Cardiac muscle cell (in vitro differentiated cells and primary cell): ENCODE data around the gene SMARCD3. TPM values are rescaled to one million over a fixed set of nuclear protein-coding genes. Genes with fewer than 3 reads are reported as not detected.

Experiments
- DNase-seq, 2 donors: peaks; one replicate each; pipeline versions ENCODE4 v3.0.0 to v3.0.0-alpha.2; 2010 to 2017; ENCODE audit warnings: low read depth in 1 of 2, low spot score in 1 of 2
- H3K27ac ChIP-seq: fragments of 200-600 bp; sonication (generic); 2 replicates; pipeline ENCODE4 v1.5.1; 2016
- H3K27me3 ChIP-seq: fragments of 200-600 bp; sonication (generic); 2 replicates; pipeline ENCODE4 v1.6.0; 2016; ENCODE audit warnings: control low read depth
- H3K36me3 ChIP-seq: fragments of 200-600 bp; sonication (generic); 2 replicates; pipeline ENCODE4 v1.5.1; 2016; ENCODE audit warnings: control low read depth
- H3K4me1 ChIP-seq: fragments of 200-600 bp; sonication (generic); 2 replicates; pipeline ENCODE4 v1.8.1; 2017; ENCODE audit warnings: low read depth, mild to moderate bottlenecking, mixed run types
- H3K4me3 ChIP-seq: fragments of 200-600 bp; sonication (generic); 2 replicates; pipeline ENCODE4 v1.5.1; 2016; ENCODE audit warnings: mild to moderate bottlenecking
- H3K9me3 ChIP-seq: fragments of 200-600 bp; sonication (generic); 2 replicates; pipeline ENCODE4 v1.5.1; 2017; ENCODE audit warnings: low read depth, mild to moderate bottlenecking, control low read depth
- polyA plus RNA-seq: library from polyadenylated mRNA; unstranded; fragments of >200 nt; fragmentation: Nextera tagmentation; extraction: Ambion mirVana; gene quantifications from 2 replicates; pipeline ENCODE4 v1.2.1, GENCODE V29; 2016
- total RNA-seq: library from RNA; depleted of rRNA; stranded (reverse); fragments of >200 nt; gene quantifications from 2 replicates; pipeline ENCODE4 v1.2.3, GENCODE V29; 2016
- TF ChIP-seq, protein P1 (sequence below): IDR thresholded peaks from 2 replicates; pipeline ENCODE4 v1.5.1; 2012; ENCODE audit warnings: low read depth, mild to moderate bottlenecking, low read length

SMARCD3 gene
- total and polyA plus RNA-seq, 2 experiments from 2014 or later: 180 to 237 TPM

DNA sequence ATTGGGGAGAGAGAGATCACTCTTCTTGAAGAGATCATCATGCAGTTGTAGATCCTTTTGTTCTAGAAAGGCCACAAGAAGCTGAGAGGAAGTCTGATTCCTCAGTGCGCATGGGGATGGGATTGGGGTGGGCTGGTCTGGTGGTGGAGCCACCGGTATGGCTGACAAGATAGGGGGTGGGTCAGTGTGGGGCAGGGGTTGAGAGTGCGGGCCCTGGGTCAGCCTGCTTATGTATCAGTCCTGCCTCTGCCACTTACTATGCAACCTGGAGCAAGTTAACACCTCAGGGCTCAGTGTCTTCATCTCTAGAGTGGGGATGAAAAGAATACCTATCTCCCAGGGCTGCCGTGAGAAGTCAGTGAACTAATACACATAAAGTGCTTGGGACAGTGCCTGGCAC lies 8.0 kb downstream of the SMARCD3 start:
- DNase-seq: no peak
- H3K27me3 ChIP-seq: no peaks in the 10 kb centered on the region
- peaks cover 60% of the 10 kb centered on the region for H3K36me3 ChIP-seq
- no peaks in the 10 kb centered on the region for H3K9me3 ChIP-seq
- TF ChIP-seq, protein P1, sequence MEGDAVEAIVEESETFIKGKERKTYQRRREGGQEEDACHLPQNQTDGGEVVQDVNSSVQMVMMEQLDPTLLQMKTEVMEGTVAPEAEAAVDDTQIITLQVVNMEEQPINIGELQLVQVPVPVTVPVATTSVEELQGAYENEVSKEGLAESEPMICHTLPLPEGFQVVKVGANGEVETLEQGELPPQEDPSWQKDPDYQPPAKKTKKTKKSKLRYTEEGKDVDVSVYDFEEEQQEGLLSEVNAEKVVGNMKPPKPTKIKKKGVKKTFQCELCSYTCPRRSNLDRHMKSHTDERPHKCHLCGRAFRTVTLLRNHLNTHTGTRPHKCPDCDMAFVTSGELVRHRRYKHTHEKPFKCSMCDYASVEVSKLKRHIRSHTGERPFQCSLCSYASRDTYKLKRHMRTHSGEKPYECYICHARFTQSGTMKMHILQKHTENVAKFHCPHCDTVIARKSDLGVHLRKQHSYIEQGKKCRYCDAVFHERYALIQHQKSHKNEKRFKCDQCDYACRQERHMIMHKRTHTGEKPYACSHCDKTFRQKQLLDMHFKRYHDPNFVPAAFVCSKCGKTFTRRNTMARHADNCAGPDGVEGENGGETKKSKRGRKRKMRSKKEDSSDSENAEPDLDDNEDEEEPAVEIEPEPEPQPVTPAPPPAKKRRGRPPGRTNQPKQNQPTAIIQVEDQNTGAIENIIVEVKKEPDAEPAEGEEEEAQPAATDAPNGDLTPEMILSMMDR: no peak
- peak overlapping the region; percentile 9 for H3K27ac ChIP-seq
- no peak overlapping the region for H3K4me3 ChIP-seq
- H3K4me1 ChIP-seq: peaks cover 8% of the 10 kb centered on the region

DNA sequence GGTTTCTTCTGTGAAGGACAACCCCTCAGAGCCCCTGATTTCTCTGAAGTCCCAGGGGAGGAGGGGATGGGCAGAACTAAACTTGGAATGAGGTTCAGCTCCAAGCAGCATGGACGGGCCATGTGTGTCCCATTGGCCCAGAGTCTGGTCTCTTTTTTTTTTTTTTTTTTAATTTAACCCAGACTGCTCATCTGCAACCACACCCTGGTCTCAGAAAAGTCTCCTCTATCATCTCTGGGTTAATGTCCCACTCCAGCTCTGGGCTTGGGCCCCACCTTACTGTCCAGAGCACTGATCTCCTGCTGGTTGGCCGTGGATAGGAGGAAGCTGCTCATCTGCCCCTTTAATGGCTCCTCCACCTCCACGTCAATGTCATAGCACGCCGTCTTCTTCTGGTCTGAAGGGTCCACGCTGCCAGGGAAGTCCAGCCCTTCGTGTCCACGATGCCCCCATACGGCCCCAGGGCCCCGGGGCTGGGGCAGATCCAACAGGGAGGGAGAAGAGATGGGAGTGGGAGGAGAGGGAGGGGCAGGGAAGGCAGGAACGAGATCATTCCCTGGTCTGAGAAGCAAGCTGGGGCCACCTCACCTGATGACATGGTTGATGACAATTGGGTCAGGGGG lies 8.5 kb downstream of the SMARCD3 start:
- DNase-seq: no peak
- Histone ChIP-seq H3K4me3 (no peak overlapping the region), H3K36me3 (peaks cover 60% of the 10 kb centered on the region), H3K9me3 (no peaks in the 10 kb centered on the region), H3K27ac (peak overlapping the region; percentile 9), H3K27me3 (no peaks in the 10 kb centered on the region), H3K4me1 (peaks cover 6% of the 10 kb centered on the region)
- TF ChIP-seq, protein P1: no peak

DNA sequence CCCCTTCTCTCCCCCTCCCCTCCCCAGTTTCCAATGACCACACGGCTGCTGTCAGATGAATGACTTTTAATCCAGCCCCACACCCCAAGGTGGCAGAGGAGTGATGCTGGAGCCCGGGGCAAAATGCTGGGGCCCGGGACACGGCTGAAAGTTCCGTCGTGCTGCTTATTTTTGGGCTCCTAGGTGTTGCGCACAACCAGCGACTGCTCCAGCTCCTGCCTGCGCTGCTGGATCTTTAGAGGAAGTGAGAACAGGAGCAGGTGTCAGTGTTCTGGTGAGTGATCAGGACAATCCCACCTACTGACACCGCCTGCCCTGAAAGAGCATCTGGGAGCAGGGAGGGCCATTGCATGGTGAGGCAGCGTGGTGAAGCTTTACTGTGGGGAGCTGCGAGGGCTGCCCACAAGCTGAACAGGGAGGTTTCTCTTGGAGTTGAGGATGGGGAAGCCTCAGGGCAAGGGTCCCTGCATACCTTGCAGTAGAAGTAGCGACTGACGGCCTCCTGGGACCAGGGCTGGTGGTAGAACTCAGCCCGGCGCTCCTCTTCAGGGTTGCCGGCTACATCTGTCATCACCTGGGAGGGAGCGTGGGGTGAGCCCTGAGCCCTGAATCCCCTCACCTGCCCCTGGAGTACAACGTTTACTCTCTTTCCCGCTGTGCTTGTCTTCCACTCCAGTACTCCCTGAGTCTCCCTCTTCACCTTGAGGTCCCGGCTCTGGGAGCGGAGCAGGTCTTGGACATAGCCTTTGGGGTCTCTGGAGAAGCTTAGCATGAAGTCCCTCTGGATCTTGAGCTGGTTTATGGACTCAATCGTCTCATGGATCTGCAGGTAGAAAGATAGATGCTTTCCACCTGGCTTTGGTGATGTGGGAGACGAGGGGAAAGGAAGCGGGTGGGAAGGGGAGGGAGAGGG lies 9.3 kb downstream of the SMARCD3 start:
- Histone ChIP-seq H3K4me3 (no peak overlapping the region), H3K27ac (no peak overlapping the region), H3K4me1 (no peaks in the 10 kb centered on the region), H3K27me3 (no peaks in the 10 kb centered on the region), H3K9me3 (no peaks in the 10 kb centered on the region), H3K36me3 (peaks cover 60% of the 10 kb centered on the region)
- TF ChIP-seq, protein P1: no peak
- DNase-seq: no peak

DNA sequence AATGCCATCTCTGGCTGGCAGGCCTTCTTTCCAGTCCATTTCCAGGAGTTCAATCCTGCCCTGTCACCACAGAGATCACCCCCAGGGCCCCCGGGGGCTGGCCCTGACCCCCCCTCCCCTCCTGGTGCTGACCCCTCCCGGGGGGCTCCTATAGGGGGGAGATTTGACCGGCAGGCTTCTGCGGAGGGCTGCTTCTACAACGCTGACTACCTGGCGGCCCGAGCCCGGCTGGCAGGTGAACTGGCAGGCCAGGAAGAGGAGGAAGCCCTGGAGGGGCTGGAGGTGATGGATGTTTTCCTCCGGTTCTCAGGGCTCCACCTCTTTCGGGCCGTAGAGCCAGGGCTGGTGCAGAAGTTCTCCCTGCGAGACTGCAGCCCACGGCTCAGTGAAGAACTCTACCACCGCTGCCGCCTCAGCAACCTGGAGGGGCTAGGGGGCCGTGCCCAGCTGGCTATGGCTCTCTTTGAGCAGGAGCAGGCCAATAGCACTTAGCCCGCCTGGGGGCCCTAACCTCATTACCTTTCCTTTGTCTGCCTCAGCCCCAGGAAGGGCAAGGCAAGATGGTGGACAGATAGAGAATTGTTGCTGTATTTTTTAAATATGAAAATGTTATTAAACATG lies 10.2 kb downstream of the SMARCD3 start:
- Histone ChIP-seq H3K27ac (peak overlapping the region; percentile 52), H3K36me3 (peaks cover 60% of the 10 kb centered on the region)

More for the DNA sequence above, 10.2 kb downstream of the SMARCD3 start:
- Histone ChIP-seq H3K4me1 (peaks cover 3% of the 10 kb centered on the region), H3K27me3 (no peaks in the 10 kb centered on the region), H3K9me3 (no peaks in the 10 kb centered on the region), H3K4me3 (no peak overlapping the region)
- DNase-seq: no peak
- TF ChIP-seq, protein P1: no peak
